IPS-NIHi7 (cell line): ENCODE measurements around the gene SUCLG2.
A peak's percentile ranks its signal among the peaks of the same experiment; 100 is the strongest.

ENCODE experiments used
- DNase-seq: peaks from one replicate; pipeline ENCODE4 v3.0.0; 2012; ENCODE audit warnings: mixed read lengths; ENCODE audit errors: extremely low spot score

The SUCLG2 gene, protein sequence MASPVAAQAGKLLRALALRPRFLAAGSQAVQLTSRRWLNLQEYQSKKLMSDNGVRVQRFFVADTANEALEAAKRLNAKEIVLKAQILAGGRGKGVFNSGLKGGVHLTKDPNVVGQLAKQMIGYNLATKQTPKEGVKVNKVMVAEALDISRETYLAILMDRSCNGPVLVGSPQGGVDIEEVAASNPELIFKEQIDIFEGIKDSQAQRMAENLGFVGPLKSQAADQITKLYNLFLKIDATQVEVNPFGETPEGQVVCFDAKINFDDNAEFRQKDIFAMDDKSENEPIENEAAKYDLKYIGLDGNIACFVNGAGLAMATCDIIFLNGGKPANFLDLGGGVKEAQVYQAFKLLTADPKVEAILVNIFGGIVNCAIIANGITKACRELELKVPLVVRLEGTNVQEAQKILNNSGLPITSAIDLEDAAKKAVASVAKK

DNA sequence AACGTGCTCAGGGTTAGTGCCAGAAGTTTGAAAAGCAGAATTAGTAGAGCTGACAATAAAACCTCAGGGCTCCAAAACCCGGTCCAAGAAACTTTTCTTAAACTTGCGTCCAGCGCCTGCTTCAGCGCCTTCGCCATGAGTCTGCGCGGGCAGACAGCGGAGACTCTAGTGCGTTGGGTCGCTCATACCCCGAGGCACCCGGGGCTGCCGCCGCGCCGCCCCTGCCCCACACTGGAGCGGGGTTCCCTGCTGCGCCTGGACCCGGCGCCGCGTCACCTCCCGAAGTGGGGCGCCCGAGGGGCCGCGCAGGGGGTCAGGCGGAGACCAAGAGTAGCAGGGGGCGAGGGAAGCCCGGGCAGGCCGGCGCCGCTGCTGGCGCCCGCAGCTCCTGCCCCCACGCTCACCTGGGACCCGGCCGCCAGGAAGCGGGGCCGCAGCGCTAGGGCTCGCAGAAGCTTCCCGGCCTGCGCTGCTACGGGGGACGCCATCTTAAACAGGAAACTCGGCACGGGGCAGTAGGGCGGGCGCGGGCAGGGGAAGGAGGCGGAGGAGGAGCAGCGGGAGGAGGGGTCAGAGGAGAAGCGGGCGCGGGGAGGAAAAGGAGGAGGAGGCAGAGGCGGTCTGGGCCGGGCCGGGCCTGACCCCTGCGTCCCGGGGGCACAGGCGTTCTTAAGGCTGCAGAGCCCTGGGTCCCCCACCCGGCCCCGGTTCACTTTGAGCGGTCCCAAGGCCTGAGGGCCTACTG, at the start of gene SUCLG2:
Gene SUCLG2, minus strand, starts transcription at position 514 of the 745 bp plus-strand sequence. Its CDS starts 26 bp downstream, at position 488.
- peak; percentile 79 for DNase-seq

DNA sequence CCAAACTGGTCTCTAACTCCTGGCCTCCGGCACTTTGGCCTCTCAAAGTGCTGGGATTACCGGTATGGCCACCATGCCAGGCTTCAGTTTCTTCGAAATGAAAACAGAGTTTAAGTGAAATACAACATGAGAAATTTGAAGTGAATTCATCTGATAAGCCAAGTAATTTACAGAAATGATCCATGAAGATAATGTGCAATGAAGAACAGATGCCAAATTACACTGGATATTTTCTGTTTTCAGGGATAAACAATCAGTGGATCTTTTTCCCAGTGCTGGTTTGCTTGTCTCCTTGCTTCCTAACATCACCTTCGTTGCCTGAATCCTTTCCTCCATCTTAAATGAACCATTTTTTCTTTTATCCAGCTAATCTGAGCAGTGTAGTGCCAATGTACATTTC, 46.2 kb upstream of the SUCLG2 start:
- no peak for DNase-seq

DNA sequence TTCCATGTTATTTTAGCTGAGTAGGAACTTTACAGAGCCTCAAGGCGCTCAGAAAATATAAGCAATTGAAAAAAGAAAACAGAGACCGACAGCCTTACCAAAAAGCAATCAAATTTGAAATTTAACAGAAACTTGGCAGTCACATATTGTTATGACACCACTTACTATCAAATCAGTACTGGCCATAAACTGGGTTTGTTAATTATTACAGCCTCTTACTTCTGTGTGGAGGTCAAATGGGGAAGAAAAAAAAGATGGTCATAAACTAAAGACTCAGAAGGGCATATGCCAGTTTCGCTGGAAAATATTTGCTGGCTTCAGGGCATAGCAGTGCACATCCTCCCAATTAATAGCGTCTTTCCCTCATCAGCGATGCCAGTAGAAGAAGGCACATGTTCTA, 45.5 kb upstream of the SUCLG2 start:
- DNase-seq, result no peak

DNA sequence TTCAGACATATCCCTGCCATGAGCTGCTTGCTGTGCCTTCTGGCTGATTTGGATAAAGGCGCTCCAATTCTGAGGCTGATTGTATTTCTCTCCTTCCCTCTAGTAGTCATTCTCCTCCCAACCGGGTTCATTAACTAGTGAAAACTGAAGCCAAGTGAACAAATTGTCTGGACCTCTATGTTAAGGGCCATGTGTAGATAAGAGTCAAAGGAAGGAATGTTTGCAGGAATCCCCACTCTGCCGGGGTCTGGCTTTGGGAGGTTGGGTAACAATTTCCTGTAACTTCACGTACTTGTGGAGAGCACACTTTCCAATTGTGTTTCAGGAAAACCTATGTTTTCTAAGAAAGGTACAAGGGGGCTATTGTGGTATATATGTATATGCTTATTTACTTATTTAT, 38.2 kb upstream of the SUCLG2 start:
- DNase-seq, result peak; percentile 24

DNA sequence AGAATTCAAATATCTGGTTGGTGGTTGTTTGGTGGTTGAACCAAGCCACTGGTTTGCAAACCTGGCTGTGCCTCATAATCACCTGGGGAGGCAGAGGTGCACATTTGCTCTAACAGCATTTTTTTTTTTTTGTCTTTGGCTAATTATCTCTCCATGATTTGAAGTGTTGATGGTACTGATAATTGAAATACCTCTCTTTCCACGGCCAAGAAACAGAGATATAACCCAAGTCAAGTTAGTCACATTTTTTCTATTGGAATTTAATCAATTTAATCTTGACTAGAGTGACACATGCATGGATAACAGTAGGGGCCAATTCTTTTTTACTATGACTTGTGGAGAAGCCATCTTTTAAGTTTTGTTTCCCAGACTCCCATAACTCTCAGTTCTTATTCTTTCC, 37.5 kb upstream of the SUCLG2 start:
- no peak for DNase-seq

DNA sequence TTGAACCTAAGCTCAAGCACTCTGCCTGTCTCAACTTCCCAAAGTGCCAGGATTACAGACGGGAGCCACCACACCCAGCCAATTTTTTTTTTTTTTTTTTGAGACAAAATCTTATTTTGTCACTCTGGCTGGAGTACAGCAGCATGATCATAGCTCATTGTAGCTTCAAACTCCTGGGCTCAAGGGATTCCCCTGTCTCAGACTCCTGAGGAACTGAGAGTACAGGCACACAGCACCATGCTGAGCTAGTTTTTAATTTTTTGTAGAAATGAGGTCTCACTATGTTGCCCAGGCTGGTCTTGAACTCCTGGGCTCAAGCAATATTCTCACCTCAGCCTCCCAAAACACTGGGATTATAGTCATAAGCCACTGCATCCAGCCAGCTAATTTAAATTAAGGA, 36.8 kb upstream of the SUCLG2 start:
- no peak for DNase-seq

DNA sequence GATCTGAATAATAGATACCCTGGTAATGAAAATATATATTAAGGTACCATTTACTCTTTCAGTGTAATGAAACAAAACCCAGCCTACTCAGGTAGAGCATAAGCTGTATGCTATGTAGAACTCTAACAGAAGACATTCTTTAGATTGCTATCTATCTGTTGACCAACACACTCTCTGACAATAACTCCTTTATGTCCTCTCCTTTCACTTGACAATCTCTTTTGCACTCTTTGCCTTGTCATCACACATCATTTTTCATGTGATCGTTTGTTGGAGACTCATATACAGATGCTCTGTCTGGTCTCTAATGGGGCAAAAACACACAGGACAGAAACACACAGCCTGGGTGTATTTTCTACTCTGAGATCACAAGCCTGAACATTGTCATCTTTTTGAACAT, 35.4 kb upstream of the SUCLG2 start:
- DNase-seq, result no peak

DNA sequence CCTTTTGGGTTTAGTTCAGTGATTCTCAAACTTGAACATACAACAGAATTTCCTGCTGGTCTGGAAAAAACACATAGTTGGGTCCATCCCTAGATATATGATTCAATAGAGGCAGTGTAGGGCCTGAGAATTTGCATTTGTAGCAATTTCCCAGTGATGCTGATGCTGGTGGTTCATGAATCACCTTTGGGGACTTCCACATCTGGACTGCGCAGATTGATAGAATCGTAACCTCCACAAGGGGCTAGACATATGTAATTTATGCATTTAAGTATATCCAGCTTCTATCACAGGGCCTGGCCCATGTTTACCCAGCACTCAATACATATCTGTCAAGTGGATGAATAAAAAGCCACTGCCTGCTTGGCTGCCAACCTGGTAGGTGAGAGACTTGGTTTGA, 33.8 kb upstream of the SUCLG2 start:
- no peak for DNase-seq

DNA sequence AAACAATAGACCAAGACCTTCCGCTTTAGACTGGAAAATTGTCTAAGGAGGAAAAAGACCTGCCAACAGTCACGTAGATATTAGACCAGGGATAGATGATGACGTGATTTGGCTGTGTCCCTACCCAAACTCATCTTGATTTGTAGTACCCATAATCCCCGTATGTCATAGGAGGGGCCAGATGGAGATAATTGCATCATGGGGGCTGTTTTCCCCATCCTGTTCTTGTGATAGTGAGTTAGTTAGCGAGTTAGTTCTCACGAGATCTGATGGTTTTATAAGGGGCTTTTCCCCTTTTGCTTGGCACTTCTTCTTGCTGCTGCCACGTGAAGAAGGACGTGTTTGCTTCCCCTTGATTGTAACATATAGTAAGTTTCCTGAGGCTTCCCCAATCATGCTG, 31.7 kb upstream of the SUCLG2 start:
- no peak for DNase-seq

DNA sequence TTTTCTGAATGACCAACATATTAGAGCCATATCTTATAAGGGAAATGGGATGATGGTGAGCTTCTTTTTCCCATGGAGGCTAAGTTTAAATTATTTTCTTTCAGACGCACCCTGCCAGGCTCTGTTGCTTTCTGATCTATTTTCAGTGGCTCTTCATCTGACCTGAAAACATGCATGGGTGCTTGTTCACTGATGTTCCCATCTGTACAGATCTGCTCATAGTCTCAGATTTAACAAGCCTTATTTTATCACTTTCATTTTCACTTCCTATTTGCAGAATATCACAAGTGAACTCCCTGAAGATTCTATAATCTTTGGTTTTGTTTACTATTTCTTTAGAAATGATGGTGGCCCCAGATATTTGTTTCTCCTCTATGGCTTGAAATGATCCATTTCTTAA, 31.1 kb upstream of the SUCLG2 start:
- no peak for DNase-seq

DNA sequence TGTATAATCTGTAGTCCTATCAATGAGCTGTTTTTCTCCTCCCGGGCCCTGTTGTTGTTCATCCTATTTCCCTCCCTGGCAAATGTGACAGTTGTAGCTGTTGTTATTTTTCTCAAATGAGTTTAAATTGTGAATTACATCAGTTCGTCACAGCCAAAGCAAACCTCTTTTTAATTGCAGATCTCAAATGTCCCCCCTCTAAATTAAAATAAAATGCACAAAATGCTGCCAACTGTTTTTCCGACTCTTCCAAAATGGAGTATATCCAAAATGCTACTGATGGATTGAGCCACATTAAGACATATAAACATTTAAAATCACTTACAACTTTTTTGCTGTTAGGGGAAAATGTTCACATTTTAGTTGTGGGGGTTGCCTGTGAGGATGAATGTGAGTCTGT, 29.8 kb upstream of the SUCLG2 start:
- DNase-seq, result no peak

DNA sequence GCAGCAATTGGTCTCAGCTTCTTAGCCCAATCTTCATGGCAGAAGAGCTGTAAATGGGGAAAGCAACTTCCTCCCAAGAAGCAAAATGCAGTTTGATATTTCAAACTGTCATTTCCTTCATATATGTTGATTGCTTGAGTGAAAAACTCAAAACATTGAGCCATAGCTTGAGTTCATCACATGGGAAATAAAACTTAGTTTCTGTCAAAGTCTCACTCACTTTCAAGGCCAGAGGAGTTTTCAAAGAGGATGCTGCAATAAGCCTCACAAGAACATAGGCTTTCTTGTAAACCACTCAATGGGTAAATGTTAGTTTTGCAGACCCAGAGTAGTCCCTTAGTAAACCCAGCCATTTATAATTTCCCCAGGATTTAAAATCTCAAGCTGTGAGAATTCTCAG, 29.1 kb upstream of the SUCLG2 start:
- DNase-seq, result no peak

DNA sequence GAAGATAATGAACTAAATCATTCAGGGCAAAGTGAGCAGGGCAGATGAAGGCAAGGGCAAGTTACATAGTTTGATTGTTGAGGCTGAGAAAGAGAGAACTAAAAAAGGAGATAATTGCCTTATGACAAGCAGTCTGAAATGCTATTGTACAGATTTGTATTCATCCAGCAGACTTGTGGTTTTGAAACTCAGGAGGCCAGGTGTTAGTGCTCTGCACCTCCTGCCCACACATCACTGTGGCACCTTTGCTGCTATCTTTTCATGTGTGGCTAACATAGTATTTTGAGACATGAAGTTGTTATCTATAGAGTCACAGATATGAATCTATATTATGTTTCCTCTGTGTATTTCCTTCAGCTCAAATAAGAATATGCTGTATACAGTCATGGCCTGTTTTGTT, 24.3 kb upstream of the SUCLG2 start:
- no peak for DNase-seq

DNA sequence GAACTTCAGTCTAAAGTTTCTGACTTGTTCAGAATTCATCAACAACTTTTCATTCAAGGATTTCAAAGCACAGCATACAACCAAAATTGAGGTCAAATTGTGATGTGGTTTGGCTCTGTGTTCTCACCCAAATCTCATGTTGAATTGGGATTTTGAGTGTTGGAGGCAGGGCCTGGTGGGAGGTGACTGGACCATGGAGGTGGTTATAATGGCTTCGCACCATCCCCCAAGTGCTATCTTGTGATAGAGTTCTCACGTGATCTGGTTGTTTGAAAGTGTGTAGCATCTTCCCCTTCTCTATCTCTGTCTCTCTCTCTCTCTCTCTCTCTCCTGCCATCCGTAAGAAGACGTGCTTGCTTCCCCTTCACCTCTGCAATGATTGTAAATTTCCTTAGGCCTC, 19.6 kb upstream of the SUCLG2 start:
- no peak for DNase-seq

DNA sequence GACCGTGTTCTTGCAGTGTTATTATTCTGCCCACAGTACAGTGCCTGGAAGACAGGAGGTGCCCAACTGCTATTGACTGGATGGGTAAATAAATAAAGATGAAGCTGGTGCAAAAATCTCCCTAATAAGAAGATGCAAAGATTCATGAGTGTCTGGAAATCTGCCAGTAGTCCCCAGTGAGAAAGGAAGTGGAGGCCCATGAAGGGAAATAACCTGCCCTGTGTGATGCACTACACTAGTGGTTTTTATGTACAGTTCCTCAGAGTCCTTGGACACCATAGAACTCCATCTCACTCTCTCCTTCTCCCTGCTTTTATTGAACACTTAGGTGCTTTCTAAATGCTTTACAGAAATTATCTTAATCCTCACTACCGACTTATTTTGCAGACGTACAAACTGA, 8.3 kb upstream of the SUCLG2 start:
- DNase-seq, result no peak

DNA sequence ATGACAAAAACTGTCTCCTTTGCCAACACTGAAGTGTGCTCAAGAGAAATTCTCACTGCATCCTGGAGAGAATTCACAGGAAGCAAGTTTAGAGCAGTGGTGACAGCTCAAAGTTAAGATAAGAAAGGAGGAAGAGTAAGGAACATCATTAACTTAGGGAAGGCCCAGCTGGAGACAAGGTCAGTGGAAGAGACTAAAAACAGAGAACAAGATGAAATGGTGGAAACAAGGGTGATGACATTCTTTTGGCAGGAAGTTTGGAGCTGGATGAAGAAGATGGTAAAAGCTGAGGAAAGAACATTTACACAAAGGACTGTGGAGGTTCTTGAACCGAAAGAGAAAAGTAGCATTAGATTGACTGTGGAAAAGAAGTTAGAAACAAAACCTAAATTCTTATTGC, 6.7 kb upstream of the SUCLG2 start:
- DNase-seq, result no peak

DNA sequence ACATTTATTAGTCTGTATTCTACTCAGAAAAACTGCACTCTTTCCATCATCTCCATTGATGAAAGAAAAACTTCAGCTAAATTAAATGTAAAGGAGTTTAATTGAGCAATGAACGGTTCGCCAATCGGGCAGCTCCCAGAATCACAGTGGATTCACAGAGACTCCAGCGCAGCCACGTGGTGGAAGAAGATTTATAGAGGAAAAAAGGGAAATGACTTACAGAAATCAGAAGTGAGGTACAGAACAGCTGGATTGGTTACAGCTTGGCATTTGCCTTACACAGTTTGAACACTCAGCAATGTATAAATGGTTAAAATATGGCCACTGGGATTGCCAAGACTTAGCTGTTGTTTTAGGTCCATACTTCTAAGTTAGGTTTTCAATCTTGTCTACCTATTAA, 2.8 kb upstream of the SUCLG2 start:
- no peak for DNase-seq

DNA sequence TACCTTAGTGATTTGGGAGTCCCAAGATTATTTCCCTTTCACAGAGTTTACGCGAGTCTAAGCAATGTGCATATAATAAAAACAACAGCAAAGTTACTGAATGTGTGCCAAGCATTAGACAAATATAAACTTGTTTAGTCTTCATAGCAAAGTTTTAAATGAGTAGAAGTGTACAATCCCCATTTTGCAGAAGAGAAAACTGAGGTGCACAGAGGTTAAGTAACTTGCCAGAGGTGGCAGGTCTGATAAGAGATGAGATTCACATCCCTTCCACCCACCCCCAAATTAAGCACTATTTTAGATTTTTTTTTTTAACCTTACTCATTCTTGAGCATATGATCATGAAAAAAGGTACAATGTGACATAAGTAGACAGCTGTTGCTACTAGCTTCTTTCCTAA, 2.2 kb upstream of the SUCLG2 start:
- DNase-seq, result no peak

DNA sequence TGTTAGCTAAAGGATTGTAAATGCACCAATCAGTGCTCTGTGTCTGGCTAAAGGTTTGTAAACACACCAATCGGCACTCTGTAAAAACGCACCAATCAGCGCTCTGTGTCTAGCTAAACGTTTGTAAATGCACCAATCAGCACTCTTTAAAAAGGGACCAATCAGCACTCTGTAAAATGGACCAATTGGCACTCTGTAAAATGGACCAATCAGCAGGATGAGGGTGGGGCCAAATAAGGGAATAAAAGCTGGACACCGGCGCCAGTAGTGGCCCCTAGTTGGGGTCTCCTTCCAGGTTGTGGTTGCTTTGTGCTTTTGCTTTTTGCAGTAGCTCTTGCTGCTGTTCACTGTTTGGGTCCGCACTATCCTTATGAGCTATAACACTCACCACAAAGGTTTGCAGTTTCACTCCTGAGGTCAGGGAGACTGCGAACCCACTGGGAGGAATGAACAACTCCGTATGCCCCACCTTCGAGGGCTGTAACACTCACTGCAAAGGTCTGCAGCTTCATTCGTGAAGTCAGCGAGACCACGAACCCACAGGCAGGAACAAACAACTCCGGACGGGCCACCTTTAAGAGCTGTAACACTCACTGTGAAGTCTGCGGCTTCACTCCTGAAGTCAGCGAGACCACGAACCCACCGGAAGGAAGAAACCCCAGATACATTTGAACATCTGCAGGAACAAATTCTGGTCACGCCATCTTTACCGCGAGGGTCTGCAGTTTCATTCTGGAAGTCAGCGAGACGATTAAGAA, 1.1 kb upstream of the SUCLG2 start:
- DNase-seq, result no peak

DNA sequence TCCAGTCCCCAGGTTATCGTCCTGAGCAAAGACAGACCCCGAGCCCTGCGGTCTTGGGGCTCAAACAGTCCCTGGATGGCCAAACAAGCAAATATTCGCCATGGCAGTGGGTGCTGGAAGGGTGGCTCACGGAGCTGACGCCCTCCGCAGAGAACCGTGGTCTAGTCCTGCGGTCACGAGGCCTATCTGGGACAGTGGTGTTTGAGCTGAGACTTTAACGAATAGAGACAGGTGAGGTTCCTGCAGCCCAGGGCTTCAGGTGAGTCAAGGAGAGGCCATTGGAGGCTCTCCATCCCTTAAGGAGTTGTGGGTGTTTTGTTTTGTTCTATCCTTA, 399 bp upstream of the SUCLG2 start:
- no peak for DNase-seq

DNA sequence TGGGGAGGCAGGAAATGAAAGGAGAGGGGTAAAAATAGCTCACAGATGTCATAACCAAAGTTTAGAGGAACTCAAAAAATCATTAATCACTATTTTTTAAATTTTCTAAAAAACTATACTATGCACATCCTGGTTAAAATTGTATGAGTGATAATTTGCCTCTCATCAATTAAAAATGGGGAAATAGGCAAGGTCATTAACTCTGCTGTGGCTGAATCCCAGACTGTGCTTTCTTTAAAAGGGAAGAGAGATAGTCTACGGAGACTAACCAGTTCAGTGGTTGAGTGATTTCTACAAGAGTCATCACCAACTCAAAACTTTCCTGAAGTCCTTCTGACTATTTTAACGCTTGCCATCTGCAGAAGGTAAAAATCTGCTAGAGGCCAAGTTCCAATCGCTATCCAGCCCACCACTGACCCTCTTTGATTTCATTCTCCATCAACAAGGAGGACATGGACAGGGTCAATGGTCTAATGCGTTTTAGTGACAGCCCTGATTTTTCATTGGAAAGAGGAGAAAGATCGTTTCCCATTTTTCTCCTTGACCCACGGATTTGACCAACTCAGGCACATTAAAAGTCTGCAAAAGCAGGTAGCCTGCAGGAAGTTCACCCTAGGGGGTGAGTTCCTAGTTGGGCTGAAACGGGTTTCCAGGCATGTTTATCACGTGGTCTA, 850 bp downstream of the SUCLG2 start:
- DNase-seq, result no peak

DNA sequence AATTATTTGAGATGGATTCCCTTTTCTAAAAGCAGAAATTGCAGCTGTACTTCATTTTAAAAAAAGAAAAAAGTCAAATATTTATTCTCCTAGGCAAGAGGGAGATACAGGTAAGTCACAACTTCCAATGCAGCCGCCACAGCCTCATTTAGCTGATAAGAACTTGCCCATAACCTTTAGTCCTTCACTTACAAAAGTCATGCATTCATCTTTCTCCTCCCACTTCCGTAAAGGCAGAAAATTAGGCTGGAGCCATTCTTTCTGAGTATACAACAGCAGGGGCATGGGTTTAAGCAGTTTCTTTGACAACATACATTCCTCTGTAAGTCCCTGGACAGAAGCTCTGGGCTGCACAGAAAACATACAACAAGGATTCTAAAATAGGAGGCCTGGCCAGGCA, 4.3 kb downstream of the SUCLG2 start:
- DNase-seq, result no peak
